ENCODE measurements around the gene MEIS2.

The MEIS2 gene

GRCh38 chr15:37097144-37097919 lies 3.0 kb downstream of the MEIS2 start:
- DNase-seq, result no peak

GRCh38 chr15:37096558-37097143 lies 3.7 kb downstream of the MEIS2 start:
- DNase-seq, result no peak

GRCh38 chr15:37095770-37096557 lies 4.4 kb downstream of the MEIS2 start:
- DNase-seq, result no peak

- no peak for DNase-seq
Observed at GRCh38 chr15:37094915-37095711, 5.2 kb downstream of the MEIS2 start.

- DNase-seq, result no peak
Observed at GRCh38 chr15:37094333-37094914, 5.9 kb downstream of the MEIS2 start.

- no peak for DNase-seq
Observed at GRCh38 chr15:37093480-37094332, 6.6 kb downstream of the MEIS2 start.

GRCh38 chr15:37090543-37091175 lies 9.7 kb downstream of the MEIS2 start:
- DNase-seq, result peak; percentile 75

- no peak for DNase-seq
Observed at GRCh38 chr15:37088436-37088835, 11.9 kb downstream of the MEIS2 start.

GRCh38 chr15:37087131-37087588 lies 13.2 kb downstream of the MEIS2 start:
- no peak for DNase-seq

GRCh38 chr15:37086521-37086920 lies 13.8 kb downstream of the MEIS2 start:
- DNase-seq, result no peak

- no peak for DNase-seq
Observed at GRCh38 chr15:37086120-37086519, 14.2 kb downstream of the MEIS2 start.

GRCh38 chr15:37084602-37085001 lies 15.7 kb downstream of the MEIS2 start:
- DNase-seq, result no peak

- DNase-seq, result no peak
Observed at GRCh38 chr15:37083610-37084009, 16.7 kb downstream of the MEIS2 start.

GRCh38 chr15:37081983-37082382 lies 18.4 kb downstream of the MEIS2 start:
- no peak for DNase-seq

GRCh38 chr15:37080261-37080921 lies 20.0 kb downstream of the MEIS2 start:
- DNase-seq, result no peak

GRCh38 chr15:37079726-37080125 lies 20.6 kb downstream of the MEIS2 start:
- no peak for DNase-seq

GRCh38 chr15:37078566-37078965 lies 21.8 kb downstream of the MEIS2 start:
- DNase-seq, result no peak

GRCh38 chr15:37077623-37078351 lies 22.6 kb downstream of the MEIS2 start:
- DNase-seq, result no peak

- no peak for DNase-seq
Observed at GRCh38 chr15:37076543-37076942, 23.8 kb downstream of the MEIS2 start.

GRCh38 chr15:37075777-37076176 lies 24.6 kb downstream of the MEIS2 start:
- no peak for DNase-seq

Measured in NCI-H526 treated with DMSO at 0.1 percent for 48 hours (cell line).